Coronary artery (tissue), 2 donors: Measurements from ENCODE around the gene CA4.

ENCODE experiments used
- DNase-seq: peaks from one replicate; pipeline ENCODE4 v3.0.0-alpha.2; 2017; ENCODE audit warnings: low spot score
- H3K27ac ChIP-seq, 2 donors: fragments of 200-600 bp; sonication (generic); one replicate each; pipeline ENCODE4 v1.5.1; 2016 to 2019
- H3K4me3 ChIP-seq: fragments of 200-600 bp; sonication (generic); 2 replicates; pipeline ENCODE4 v1.5.1; 2016; ENCODE audit warnings: mild to moderate bottlenecking, moderate library complexity
- CTCF ChIP-seq: fragments of 200-600 bp; sonication (generic); IDR thresholded peaks from one replicate; pipeline ENCODE4 v1.5.1; 2019; ENCODE audit warnings: antibody characterized with exemption

Gene CA4

GRCh38 chr17:60128171-60128859, 21.5 kb upstream of the CA4 start:
- no peak overlapping the region for H3K27ac ChIP-seq
- DNase-seq = no peak
- H3K4me3 ChIP-seq = no peak overlapping the region
- no peak for TF ChIP-seq CTCF

GRCh38 chr17:60129164-60129563, 20.6 kb upstream of the CA4 start:
- DNase-seq = no peak
- Histone ChIP-seq H3K27ac (no peak overlapping the region), H3K4me3 (no peak overlapping the region)
- TF ChIP-seq CTCF = no peak

GRCh38 chr17:60130466-60130865, 19.3 kb upstream of the CA4 start:
- DNase-seq = no peak
- TF ChIP-seq CTCF = no peak

GRCh38 chr17:60134396-60135150, 15.2 kb upstream of the CA4 start:
- Histone ChIP-seq H3K27ac (peak overlapping the region in 1 of 2 donors; percentile 86), H3K4me3 (peak overlapping the region; percentile 82)
- no peak for DNase-seq
- TF ChIP-seq CTCF = no peak

More at GRCh38 chr17:60130466-60130865, 19.3 kb upstream of the CA4 start:
- H3K4me3 ChIP-seq = no peak overlapping the region
- H3K27ac ChIP-seq = no peak overlapping the region

GRCh38 chr17:60135151-60135950, 14.4 kb upstream of the CA4 start:
- Histone ChIP-seq H3K4me3 (peak overlapping the region; percentile 82), H3K27ac (peak overlapping the region in 1 of 2 donors; percentile 86)
- no peak for TF ChIP-seq CTCF
- DNase-seq = peak; percentile 91

- no peak overlapping the region for H3K27ac ChIP-seq
- TF ChIP-seq CTCF = no peak
- no peak for DNase-seq
- H3K4me3 ChIP-seq = peak overlapping the region; percentile 82
These were observed 13.7 kb upstream of the CA4 start for GRCh38 chr17:60135951-60136666.
